Astrocyte of the spinal cord (primary cell): ENCODE results near the gene HDAC4.

Source experiments
- DNase-seq: peaks from one replicate; pipeline ENCODE4 v3.0.0; 2011; ENCODE audit warnings: low read depth, low spot score
- H3K4me3 ChIP-seq: 2 replicates; pipeline ENCODE4 v1.5.1; 2011; ENCODE audit warnings: low read depth, mild to moderate bottlenecking, low read length, moderate library complexity
- in situ Hi-C: cut with HindIII; loops from 2 replicates; pipeline ENCODE4 v1.10.0; 2017; ENCODE audit warnings: low sequenced_read_pairs
- TF ChIP-seq, protein P1 (sequence below): IDR thresholded peaks from 2 replicates; pipeline ENCODE4 v1.5.1; 2012; ENCODE audit warnings: low read depth, mild to moderate bottlenecking, low read length, inconsistent platforms

Gene HDAC4

DNA sequence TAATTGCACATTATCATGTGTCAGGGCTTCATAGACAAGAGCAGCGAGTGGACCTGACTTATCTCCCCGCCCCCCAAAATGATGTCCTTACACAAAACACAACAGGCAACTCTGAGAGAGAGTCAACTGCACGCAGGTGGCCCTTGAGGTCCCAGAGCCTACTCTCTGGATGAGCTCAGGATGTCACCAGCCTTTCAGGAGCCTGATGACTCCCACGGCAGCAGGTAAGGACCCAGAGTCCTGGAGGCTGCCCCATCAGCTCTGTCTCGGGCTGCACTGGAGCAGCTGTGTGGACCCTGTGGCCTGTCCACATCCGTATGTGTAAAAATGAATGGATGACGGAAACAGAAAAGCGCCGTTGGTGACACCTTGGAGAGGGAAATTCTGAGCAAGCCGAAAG is 130.9 kb downstream of the HDAC4 start:
- in situ Hi-C loops: no loop called here
- TF ChIP-seq, protein P1, sequence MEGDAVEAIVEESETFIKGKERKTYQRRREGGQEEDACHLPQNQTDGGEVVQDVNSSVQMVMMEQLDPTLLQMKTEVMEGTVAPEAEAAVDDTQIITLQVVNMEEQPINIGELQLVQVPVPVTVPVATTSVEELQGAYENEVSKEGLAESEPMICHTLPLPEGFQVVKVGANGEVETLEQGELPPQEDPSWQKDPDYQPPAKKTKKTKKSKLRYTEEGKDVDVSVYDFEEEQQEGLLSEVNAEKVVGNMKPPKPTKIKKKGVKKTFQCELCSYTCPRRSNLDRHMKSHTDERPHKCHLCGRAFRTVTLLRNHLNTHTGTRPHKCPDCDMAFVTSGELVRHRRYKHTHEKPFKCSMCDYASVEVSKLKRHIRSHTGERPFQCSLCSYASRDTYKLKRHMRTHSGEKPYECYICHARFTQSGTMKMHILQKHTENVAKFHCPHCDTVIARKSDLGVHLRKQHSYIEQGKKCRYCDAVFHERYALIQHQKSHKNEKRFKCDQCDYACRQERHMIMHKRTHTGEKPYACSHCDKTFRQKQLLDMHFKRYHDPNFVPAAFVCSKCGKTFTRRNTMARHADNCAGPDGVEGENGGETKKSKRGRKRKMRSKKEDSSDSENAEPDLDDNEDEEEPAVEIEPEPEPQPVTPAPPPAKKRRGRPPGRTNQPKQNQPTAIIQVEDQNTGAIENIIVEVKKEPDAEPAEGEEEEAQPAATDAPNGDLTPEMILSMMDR: no peak
- DNase-seq: no peak
- H3K4me3 ChIP-seq: no peak overlapping the region

DNA sequence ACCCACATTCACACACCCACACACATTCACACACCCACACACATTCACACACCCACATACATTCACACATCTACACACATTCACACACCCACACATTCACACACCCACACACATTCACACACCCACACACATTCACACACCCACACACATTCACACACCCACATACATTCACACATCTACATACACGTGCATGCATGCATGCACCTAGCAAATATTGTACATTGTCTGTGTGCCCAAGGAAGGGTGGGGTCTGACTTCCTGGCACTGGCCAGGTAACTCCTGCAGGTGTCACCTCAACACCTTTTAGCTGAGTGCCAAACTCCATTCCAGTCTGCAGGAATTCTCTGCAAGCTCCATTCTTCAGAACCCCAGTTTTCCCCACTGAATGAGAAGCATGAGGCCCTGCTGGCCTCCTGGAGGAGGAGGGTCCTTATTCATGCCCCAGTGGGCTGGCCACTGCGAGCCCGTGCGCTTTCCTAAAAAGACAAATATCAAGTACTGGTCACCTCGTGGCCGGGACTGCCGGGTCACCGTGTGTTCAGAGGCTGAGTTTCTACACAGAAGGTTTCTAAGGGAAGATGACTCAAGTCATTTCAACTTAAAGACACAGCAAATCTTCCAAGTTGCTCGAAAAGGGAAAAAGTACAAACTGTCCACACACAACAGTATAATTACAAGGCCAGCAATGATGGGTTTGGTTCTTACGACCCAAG is 131.5 kb downstream of the HDAC4 start:
- H3K4me3 ChIP-seq: no peak overlapping the region
- no peak for DNase-seq
- TF ChIP-seq, protein P1: no peak
- in situ Hi-C loops: no loop called here

DNA sequence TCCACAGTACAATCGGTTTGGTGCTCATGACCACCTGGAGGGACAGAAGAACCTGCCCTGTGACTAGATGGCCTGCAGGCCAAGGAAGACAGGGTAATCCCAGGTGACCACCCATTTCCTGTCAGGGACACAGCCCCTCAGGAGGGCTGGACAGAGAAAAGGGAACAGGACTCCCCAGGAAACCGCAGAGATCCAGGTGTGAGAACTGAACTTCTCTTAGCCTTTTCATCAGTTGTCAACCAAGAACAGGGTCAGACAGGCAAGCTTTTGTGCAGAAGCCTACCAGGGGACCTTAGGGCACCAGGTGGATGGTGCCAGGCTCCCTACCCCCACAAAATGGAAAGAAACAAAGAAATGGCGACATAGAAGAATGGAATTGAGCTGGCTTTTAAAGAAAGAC is 132.3 kb downstream of the HDAC4 start:
- no peak overlapping the region for H3K4me3 ChIP-seq
- TF ChIP-seq, protein P1: no peak
- no peak for DNase-seq
- in situ Hi-C loops: no loop called here

DNA sequence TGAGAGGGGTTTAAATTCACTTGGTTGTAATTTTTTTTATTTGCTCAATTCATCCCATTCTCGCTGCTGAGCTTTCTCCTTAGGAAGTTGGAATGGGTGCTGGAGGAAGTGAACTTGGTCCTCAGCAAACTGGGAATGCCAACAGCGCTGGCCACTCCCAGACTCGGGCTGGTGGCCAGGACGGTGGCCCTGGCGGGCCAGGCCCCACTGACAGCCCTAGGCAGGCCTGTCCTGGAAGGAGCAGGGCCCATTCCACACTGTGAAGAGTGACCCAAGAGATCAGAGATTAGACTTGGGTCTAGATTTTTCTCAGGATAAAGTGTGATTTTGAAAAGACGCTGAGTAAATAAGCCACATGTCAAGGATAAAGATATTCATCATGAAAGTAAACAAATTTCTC is 132.7 kb downstream of the HDAC4 start:
- DNase-seq: no peak
- TF ChIP-seq, protein P1: no peak
- in situ Hi-C loops: no loop called here
- H3K4me3 ChIP-seq: no peak overlapping the region

GRCh38 chr2:239267288-239267951 is 133.4 kb downstream of the HDAC4 start:
- TF ChIP-seq, protein P1: peak; percentile 46
- H3K4me3 ChIP-seq: no peak overlapping the region
- in situ Hi-C loops: no loop called here
- DNase-seq: peak; percentile 88

GRCh38 chr2:239266779-239267287 is 134.0 kb downstream of the HDAC4 start:
- in situ Hi-C loops: no loop called here
- no peak for DNase-seq
- TF ChIP-seq, protein P1: no peak
- no peak overlapping the region for H3K4me3 ChIP-seq
